ENCODE results near the gene SARNP. TPM values are rescaled to one million over a fixed set of nuclear protein-coding genes. Genes with fewer than 3 reads are reported as not detected.

Gene SARNP
- total RNA-seq, 2 experiments from 2014 or later, result 86.1 to 92.0 TPM

- Histone ChIP-seq H3K27ac (ENCODE audit: low read depth, low read length, poor library complexity, severe bottlenecking) (no peak overlapping the region), H3K9me2 (ENCODE audit: insufficient read depth, low read length) (no peaks in the 10 kb centered on the region), H3K4me1 (ENCODE audit: insufficient read depth, low read length, poor library complexity, severe bottlenecking) (peaks cover 38% of the 10 kb centered on the region), H4K20me1 (ENCODE audit: insufficient read depth, low read length) (peaks cover 15% of the 10 kb centered on the region; the same call in 1 of the 2 replicates), H3K9me3 (ENCODE audit: low read length) (no peaks in the 10 kb centered on the region), H3K36me3 (ENCODE audit: insufficient read depth, low read length) (peaks cover 75% of the 10 kb centered on the region), H3K4me3 (ENCODE audit: low read depth, low read length, poor library complexity, severe bottlenecking) (no peak overlapping the region), H3K4me2 (ENCODE audit: low read length) (no peak overlapping the region), H3K79me2 (ENCODE audit: insufficient read depth, low read depth, low read length) (peaks cover 51% of the 10 kb centered on the region), H2AFZ (ENCODE audit: low read length) (no peak overlapping the region)
- ChIA-PET CTCF (ENCODE audit: unreplicated experiment) (interaction anchor here (0.6 kb wide), 2 partner anchors 33 to 495 kb away, joined by 3 to 6 read pairs; no protein-coding TSS in a partner anchor), POLR2A (interaction anchor here (1.3 to 4.8 kb wide), 4 partner anchors 9 to 124 kb away, joined by 3 to 18 read pairs (median 4); partner anchors contain the start of gene DNAJC14)
- DNase-seq (ENCODE audit: low spot score), result peak; percentile 20
- TF ChIP-seq, protein P1, sequence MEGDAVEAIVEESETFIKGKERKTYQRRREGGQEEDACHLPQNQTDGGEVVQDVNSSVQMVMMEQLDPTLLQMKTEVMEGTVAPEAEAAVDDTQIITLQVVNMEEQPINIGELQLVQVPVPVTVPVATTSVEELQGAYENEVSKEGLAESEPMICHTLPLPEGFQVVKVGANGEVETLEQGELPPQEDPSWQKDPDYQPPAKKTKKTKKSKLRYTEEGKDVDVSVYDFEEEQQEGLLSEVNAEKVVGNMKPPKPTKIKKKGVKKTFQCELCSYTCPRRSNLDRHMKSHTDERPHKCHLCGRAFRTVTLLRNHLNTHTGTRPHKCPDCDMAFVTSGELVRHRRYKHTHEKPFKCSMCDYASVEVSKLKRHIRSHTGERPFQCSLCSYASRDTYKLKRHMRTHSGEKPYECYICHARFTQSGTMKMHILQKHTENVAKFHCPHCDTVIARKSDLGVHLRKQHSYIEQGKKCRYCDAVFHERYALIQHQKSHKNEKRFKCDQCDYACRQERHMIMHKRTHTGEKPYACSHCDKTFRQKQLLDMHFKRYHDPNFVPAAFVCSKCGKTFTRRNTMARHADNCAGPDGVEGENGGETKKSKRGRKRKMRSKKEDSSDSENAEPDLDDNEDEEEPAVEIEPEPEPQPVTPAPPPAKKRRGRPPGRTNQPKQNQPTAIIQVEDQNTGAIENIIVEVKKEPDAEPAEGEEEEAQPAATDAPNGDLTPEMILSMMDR (conservative IDR thresholded peaks at IDR 0.05; ENCODE audit: low read length), result peak; percentile 73
- no peak for TF ChIP-seq EZH2phosphoT487 (IDR thresholded peaks at IDR 0.05; ENCODE audit: borderline replicate concordance, low read depth, low read length)
- intact Hi-C loops (cut with micrococcal nuclease; ENCODE audit: unreplicated experiment), result no loop called here
- TSS peak; percentile 31 for BruUV-seq (replicated peaks)
Observed at GRCh38 chr12:55820679-55821078, 3.2 kb upstream of the SARNP start.

DNA sequence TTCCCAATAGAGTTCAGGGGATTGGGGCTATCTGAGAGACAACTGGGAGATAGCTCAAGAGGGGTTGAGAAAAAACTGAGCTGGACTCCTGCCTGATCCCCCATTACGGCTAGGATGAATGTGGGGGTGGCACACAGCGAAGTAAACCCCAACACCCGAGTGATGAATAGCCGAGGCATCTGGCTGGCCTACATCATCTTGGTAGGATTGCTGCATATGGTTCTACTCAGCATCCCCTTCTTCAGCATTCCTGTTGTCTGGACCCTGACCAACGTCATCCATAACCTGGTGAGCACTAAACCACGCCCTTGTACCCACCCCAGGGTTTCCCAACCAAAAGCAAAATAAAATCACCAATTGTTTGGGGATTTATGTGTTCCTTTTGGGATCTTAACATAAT, 1.4 kb upstream of the SARNP start:
- Histone ChIP-seq H3K79me2 (ENCODE audit: insufficient read depth, low read depth, low read length) (peaks cover 52% of the 10 kb centered on the region), H2AFZ (ENCODE audit: low read length) (no peak overlapping the region), H3K4me3 (ENCODE audit: low read depth, low read length, poor library complexity, severe bottlenecking) (peak overlapping the region; percentile 97), H4K20me1 (ENCODE audit: insufficient read depth, low read length) (peaks cover 19% of the 10 kb centered on the region), H3K36me3 (ENCODE audit: insufficient read depth, low read length) (peaks cover 77% of the 10 kb centered on the region), H3K4me2 (ENCODE audit: low read length) (peak overlapping the region; percentile 99), H3K9me3 (ENCODE audit: low read length) (no peaks in the 10 kb centered on the region), H3K4me1 (ENCODE audit: insufficient read depth, low read length, poor library complexity, severe bottlenecking) (peaks cover 35% of the 10 kb centered on the region), H3K9me2 (ENCODE audit: insufficient read depth, low read length) (no peaks in the 10 kb centered on the region), H3K27ac (ENCODE audit: low read depth, low read length, poor library complexity, severe bottlenecking) (no peak overlapping the region)
- no TSS peak for BruUV-seq (replicated peaks)
- CTCF ChIA-PET (ENCODE audit: unreplicated experiment), result interaction anchor here (1.7 kb wide), 1 partner anchor 11 kb away, joined by 7 read pairs; the partner anchor contains the start of gene DNAJC14
- DNase-seq (ENCODE audit: low spot score), result no peak
- intact Hi-C loops (cut with micrococcal nuclease; ENCODE audit: unreplicated experiment), result loop anchor here (2.0 to 5.0 kb wide), 2 partner anchors 154 to 223 kb away; partner anchors contain the start of gene RPS26
- no peak for TF ChIP-seq EZH2phosphoT487 (IDR thresholded peaks at IDR 0.05; ENCODE audit: borderline replicate concordance, low read depth, low read length)
- TF ChIP-seq, protein P1 (conservative IDR thresholded peaks at IDR 0.05; ENCODE audit: low read length), result no peak
- POLR2A ChIA-PET, result interaction anchor here (0.5 to 4.8 kb wide), 12 partner anchors 8 to 541 kb away, joined by 3 to 41 read pairs (median 8); partner anchors contain the start of genes DNAJC14, PYM1 and STAT2
